Thyroid gland (tissue), 4 donors: ENCODE data around the gene DNM2. TPM values are rescaled to one million over a fixed set of nuclear protein-coding genes. Genes with fewer than 3 reads are reported as not detected.

Experiments
- DNase-seq, 2 donors: peaks; one replicate each; pipeline ENCODE4 v3.0.0-alpha.2; 2019
- H3K27ac ChIP-seq, 3 donors: fragments of 200-600 bp; sonication (generic); 1 replicate in 2 of 3; 2 replicates in 1 of 3; pipeline ENCODE4 v1.5.1; 2016 to 2019; ENCODE audit warnings: mild to moderate bottlenecking in 1 of 3, moderate library complexity in 1 of 3
- H3K27me3 ChIP-seq: fragments of 200-600 bp; sonication (generic); one replicate; pipeline ENCODE4 v1.5.1; 2019
- H3K36me3 ChIP-seq, 2 donors: fragments of 200-600 bp; sonication (generic); one replicate each; pipeline ENCODE4 v1.5.1; 2016 to 2019
- H3K4me1 ChIP-seq, 2 donors: fragments of 200-600 bp; sonication (generic); one replicate each; pipeline ENCODE4 v1.5.1; 2017 to 2019
- H3K4me3 ChIP-seq, 3 donors: fragments of 200-600 bp; sonication (generic); replicated peaks in 1 of 3; 1 replicate in 2 of 3; 2 replicates in 1 of 3; pipeline ENCODE4 v1.5.1; 2016; ENCODE audit warnings: mild to moderate bottlenecking in 1 of 3
- H3K9me3 ChIP-seq: fragments of 200-600 bp; sonication (generic); one replicate; pipeline ENCODE4 v1.5.1; 2017
- CTCF ChIP-seq, 6 experiments: fragments of 200-600 bp in 3 of 6; fragments of 450-650 bp in 3 of 6; sonication (generic) in 3 of 6; IDR thresholded peaks; one replicate each; pipeline ENCODE4 v1.5.1; 2016 to 2019; ENCODE audit warnings: antibody characterized with exemption in 6 of 6, mild to moderate bottlenecking in 2 of 6, inconsistent platforms in 1 of 6, moderate library complexity in 1 of 6
- POLR2A ChIP-seq, 2 donors: fragments of 450-650 bp; IDR thresholded peaks; one replicate each; pipeline ENCODE4 v1.6.1; 2017; ENCODE audit warnings: antibody characterized with exemption in 2 of 2, mild to moderate bottlenecking in 2 of 2, moderate library complexity in 1 of 2
- WGBS, 2 donors: methylation state at CpG; one replicate each; pipeline ENCODE4 v1.1.5; 2017; 5-methylcytosine and 5-hydroxymethylcytosine counted together
- intact Hi-C: fragments of 100-400 bp; cut with DNase I; formaldehyde crosslinking; loops from one replicate; pipeline ENCODE4 v1.15.1; 2023
- total RNA-seq, 4 donors: library from RNA; depleted of rRNA; stranded (reverse); fragments of >200 nt; gene quantifications; one replicate each; pipeline ENCODE4 v1.2.3, GENCODE V29; 2016

The DNM2 gene
- total RNA-seq, 4 donors from 2014 or later: 95.1 to 155 (median 120) TPM

GRCh38 chr19:10677751-10678150, 40.1 kb upstream of the DNM2 start:
- Histone ChIP-seq H3K4me1 (peaks cover 0 to 4% of the 10 kb centered on the region in 2 donors), H3K27me3 (no peaks in the 10 kb centered on the region), H3K9me3 (no peaks in the 10 kb centered on the region), H3K4me3 (no peak overlapping the region), H3K27ac (no peak overlapping the region), H3K36me3 (peaks cover 60 to 63% of the 10 kb centered on the region in 2 donors)
- DNase-seq: no peak
- intact Hi-C loops: no loop called here
- TF ChIP-seq CTCF (IDR thresholded peaks at IDR 0.05) (no peak), POLR2A (IDR thresholded peaks at IDR 0.05) (no peak)
- 84 to 92% methylated on average over 13 of the region's 13 CpGs for WGBS, 2 donors

- intact Hi-C loops: no loop called here
- no peaks in the 10 kb centered on the region for H3K9me3 ChIP-seq
- TF ChIP-seq POLR2A (IDR thresholded peaks at IDR 0.05) (no peak), CTCF (IDR thresholded peaks at IDR 0.05) (no peak)
- peaks cover 70% of the 10 kb centered on the region in 2 donors for H3K36me3 ChIP-seq
- no peak overlapping the region for H3K27ac ChIP-seq
- H3K4me3 ChIP-seq: no peak overlapping the region
- H3K4me1 ChIP-seq: no peaks in the 10 kb centered on the region
- DNase-seq: no peak
- H3K27me3 ChIP-seq: no peaks in the 10 kb centered on the region
- 91 to 96% methylated on average over 9 to 12 of the region's 12 CpGs for WGBS, 2 donors
Measured at GRCh38 chr19:10678813-10679212, 39.1 kb upstream of the DNM2 start.

- intact Hi-C loops: no loop called here
- Histone ChIP-seq H3K4me3 (no peak overlapping the region), H3K36me3 (peaks cover 78 to 79% of the 10 kb centered on the region in 2 donors), H3K27me3 (no peaks in the 10 kb centered on the region), H3K27ac (no peak overlapping the region), H3K9me3 (no peaks in the 10 kb centered on the region), H3K4me1 (no peaks in the 10 kb centered on the region)
- WGBS, 2 donors: 96 to 97% methylated on average over 5 to 17 of the region's 18 CpGs
- no peak for TF ChIP-seq CTCF (IDR thresholded peaks at IDR 0.05)
- TF ChIP-seq POLR2A (IDR thresholded peaks at IDR 0.05): no peak
- no peak for DNase-seq
Measured at GRCh38 chr19:10679743-10680142, 38.1 kb upstream of the DNM2 start.

GRCh38 chr19:10680545-10681135, 37.2 kb upstream of the DNM2 start:
- DNase-seq: no peak
- H3K27ac ChIP-seq: no peak overlapping the region
- H3K4me1 ChIP-seq: no peaks in the 10 kb centered on the region
- WGBS, 2 donors: 91 to 94% methylated on average over 11 to 15 of the region's 15 CpGs
- intact Hi-C loops: no loop called here
- H3K9me3 ChIP-seq: no peaks in the 10 kb centered on the region
- H3K4me3 ChIP-seq: no peak overlapping the region
- TF ChIP-seq CTCF (IDR thresholded peaks at IDR 0.05) (no peak), POLR2A (IDR thresholded peaks at IDR 0.05) (no peak)
- peaks cover 85 to 86% of the 10 kb centered on the region in 2 donors for H3K36me3 ChIP-seq
- no peaks in the 10 kb centered on the region for H3K27me3 ChIP-seq

- 95 to 100% methylated on average over 1 to 4 of the region's 4 CpGs for WGBS, 2 donors
- Histone ChIP-seq H3K4me3 (no peak overlapping the region), H3K27ac (no peak overlapping the region), H3K27me3 (no peaks in the 10 kb centered on the region), H3K9me3 (no peaks in the 10 kb centered on the region), H3K36me3 (peaks cover 94 to 96% of the 10 kb centered on the region in 2 donors), H3K4me1 (no peaks in the 10 kb centered on the region)
- no peak for DNase-seq
- intact Hi-C loops: no loop called here
- TF ChIP-seq POLR2A (IDR thresholded peaks at IDR 0.05): no peak
- no peak for TF ChIP-seq CTCF (IDR thresholded peaks at IDR 0.05)
Measured at GRCh38 chr19:10681658-10682057, 36.2 kb upstream of the DNM2 start.
